BJ (cell line): ENCODE data around the gene COL2A1. TPM values are rescaled to one million over a fixed set of nuclear protein-coding genes. Genes with fewer than 3 reads are reported as not detected.

Source experiments
- CTCF ChIA-PET: fragments of 350-600 bp; formaldehyde crosslinking; extraction: SDS; loops from one replicate; lab custom pipeline; 2021; ENCODE audit warnings: antibody characterized with exemption, inconsistent platforms; lab: Yijun Ruan, JAX
- POLR2A ChIA-PET: fragments of 300-600 bp; sonication (Branson Sonifier 250); formaldehyde crosslinking; extraction: SDS; loops from one replicate; lab custom pipeline; 2021; ENCODE audit warnings: antibody characterized with exemption; lab: Charles Lee
- DNase-seq: peaks from one replicate; pipeline ENCODE4 v3.0.0-alpha.2; 2011; ENCODE audit warnings: low read depth
- H3K27me3 ChIP-seq: 2 replicates; pipeline ENCODE4 v1.6.0; 2011; ENCODE audit warnings: low read length; ENCODE audit not compliant: control insufficient read depth, insufficient read depth
- H3K36me3 ChIP-seq: 2 replicates; pipeline ENCODE4 v1.5.1; 2011; ENCODE audit warnings: low read length; ENCODE audit not compliant: control insufficient read depth, insufficient read depth
- H3K4me3 ChIP-seq: 2 replicates; pipeline ENCODE4 v1.5.1; 2011; ENCODE audit warnings: low read depth, mild to moderate bottlenecking, control low read depth, low read length
- CTCF ChIP-seq: IDR thresholded peaks from 2 replicates; pipeline ENCODE4 v1.5.1; 2011; ENCODE audit warnings: low read depth, mild to moderate bottlenecking, control low read depth, inconsistent platforms, low read length, moderate library complexity; ENCODE audit not compliant: insufficient read depth
- polyA plus RNA-seq: library from polyadenylated mRNA; depleted of rRNA; stranded (reverse); fragments of >200 nt; gene quantifications from 2 replicates; pipeline ENCODE4 v1.2.3, GENCODE V29; 2011

COL2A1 gene
- polyA plus RNA-seq, 1 experiment = not detected

- H3K27me3 ChIP-seq = peaks cover 11% of the 10 kb centered on the region
- no peak for TF ChIP-seq CTCF
- H3K4me3 ChIP-seq = no peak overlapping the region
- no peak for DNase-seq
- POLR2A ChIA-PET = no interaction called here
- no peaks in the 10 kb centered on the region for H3K36me3 ChIP-seq
- CTCF ChIA-PET = no interaction called here
These were observed 25.9 kb upstream of the COL2A1 start for GRCh38 chr12:48030173-48030650.

DNA sequence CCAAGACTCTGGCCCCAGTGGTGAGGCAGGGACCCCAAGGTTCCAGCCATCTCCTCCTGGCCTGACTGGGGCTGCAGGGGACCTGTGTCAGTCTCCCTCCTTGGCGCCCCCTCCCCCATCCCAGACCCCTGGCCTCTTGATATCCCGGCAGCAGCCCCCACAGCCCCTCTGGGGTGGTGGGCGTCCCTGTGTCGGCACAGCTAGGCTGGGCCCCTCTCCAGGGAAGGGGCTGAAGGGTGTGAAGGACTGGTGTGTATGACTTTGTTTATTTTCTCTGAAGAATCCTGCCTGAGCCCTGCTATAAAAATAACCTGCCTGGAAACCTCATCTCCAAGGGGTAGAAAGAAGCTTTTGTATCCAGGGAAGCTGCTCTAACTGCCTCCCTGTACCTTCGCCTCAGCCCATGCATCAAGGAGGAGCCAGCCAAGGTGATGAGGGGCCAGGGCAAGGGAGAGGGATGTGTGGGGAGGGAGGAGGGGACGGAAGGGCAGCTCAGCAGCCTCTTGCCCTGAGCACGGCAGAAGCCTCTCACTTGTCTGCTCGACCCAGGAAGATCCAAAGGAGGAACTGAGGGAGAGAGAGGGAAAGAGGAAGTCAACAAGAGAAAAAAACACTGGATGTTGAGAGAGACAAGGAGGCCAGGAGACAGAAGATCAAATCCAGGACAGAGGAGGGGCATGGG lies 25.4 kb upstream of the COL2A1 start:
- CTCF ChIA-PET = interaction anchor here (1.3 kb wide), 1 partner anchor 67 kb away, joined by 4 read pairs; the partner anchor contains the start of gene TMEM106C
- no peak overlapping the region for H3K4me3 ChIP-seq
- DNase-seq = no peak
- TF ChIP-seq CTCF = no peak
- POLR2A ChIA-PET = no interaction called here
- H3K27me3 ChIP-seq = peaks cover 14% of the 10 kb centered on the region
- no peaks in the 10 kb centered on the region for H3K36me3 ChIP-seq

- POLR2A ChIA-PET = no interaction called here
- DNase-seq = no peak
- Histone ChIP-seq H3K27me3 (peaks cover 14% of the 10 kb centered on the region), H3K4me3 (no peak overlapping the region), H3K36me3 (no peaks in the 10 kb centered on the region)
- CTCF ChIA-PET = interaction anchor here (1.3 to 1.6 kb wide), 2 partner anchors 12 to 66 kb away, joined by 4 to 7 read pairs; partner anchors contain the start of gene TMEM106C
- TF ChIP-seq CTCF = no peak
These were observed 24.5 kb upstream of the COL2A1 start for GRCh38 chr12:48028541-48029431.

DNA sequence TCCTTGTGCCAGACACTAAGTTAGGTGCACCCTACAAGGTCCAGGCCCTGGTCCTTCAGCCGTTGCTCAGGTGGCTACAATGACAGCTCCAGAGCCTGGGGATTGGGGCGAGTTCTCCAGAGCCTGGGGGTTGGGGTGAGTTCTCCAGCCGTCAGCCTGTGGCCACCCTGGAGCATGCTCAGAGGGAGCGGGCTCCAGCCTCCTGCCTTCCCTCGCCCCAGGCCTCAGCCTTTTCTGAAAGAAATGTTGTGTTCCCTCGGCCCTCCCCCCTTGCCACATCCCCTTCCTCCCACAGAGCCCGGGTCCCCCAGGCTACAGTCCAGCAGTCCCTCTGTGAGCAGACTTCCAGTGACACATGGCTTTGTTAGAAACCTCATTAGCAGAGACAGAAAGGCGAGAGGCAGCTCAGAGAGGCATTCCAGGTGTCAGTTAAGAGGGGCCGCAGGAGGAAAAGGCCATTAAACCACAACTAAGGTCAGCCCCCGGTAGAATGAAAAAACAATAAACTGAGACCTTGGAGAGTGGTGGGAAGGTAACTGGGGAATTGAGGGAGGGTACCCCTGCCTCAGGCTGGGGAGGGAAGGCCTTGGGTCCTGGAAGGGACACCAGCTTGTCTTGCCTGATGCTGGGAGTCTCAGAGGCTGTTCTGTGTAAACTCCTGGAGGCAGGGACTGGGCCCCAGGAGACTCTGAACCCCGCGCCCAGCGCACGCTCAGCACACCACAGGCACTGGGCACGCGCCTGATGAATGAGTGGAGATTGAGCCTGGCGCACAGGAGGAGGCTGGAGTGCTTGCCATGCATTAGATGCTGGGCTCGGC lies 23.1 kb upstream of the COL2A1 start:
- no peak for TF ChIP-seq CTCF
- Histone ChIP-seq H3K4me3 (no peak overlapping the region), H3K36me3 (no peaks in the 10 kb centered on the region), H3K27me3 (peaks cover 21% of the 10 kb centered on the region)
- ChIA-PET CTCF (interaction anchor here (1.1 to 1.6 kb wide), 2 partner anchors 11 kb away, joined by 3 to 7 read pairs; no protein-coding TSS in a partner anchor), POLR2A (no interaction called here)
- no peak for DNase-seq
